Hematopoietic multipotent progenitor cell treated with erythropoietin and hydrocortisone succinate and interleukin-3 and kit ligand, for 6 days (in vitro differentiated cells): Measurements from ENCODE around the gene ARHGEF6.

Experiments
- DNase-seq: peaks from one replicate; pipeline ENCODE4 v3.0.0-alpha.2; 2015

The ARHGEF6 gene

DNA sequence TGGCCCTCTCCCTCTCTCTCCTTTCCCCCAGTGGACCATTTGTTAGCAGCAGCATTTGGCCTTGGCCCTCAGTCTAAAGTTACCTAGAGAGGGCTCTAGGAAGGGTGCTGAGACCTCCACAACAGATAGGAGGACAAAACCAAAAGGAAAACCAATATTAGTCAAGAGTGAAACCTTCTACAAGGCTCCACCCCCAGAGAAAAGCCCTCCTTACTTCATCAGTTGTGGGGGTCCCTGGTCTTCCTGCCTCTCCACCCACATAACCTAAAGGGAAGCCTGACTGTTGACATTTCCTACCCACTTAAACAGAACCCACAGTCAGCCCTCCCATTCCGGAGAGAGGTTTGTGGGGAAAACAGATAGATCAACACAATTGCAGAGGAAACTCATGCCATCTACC is 137.5 kb downstream of the ARHGEF6 start:
- no peak for DNase-seq

DNA sequence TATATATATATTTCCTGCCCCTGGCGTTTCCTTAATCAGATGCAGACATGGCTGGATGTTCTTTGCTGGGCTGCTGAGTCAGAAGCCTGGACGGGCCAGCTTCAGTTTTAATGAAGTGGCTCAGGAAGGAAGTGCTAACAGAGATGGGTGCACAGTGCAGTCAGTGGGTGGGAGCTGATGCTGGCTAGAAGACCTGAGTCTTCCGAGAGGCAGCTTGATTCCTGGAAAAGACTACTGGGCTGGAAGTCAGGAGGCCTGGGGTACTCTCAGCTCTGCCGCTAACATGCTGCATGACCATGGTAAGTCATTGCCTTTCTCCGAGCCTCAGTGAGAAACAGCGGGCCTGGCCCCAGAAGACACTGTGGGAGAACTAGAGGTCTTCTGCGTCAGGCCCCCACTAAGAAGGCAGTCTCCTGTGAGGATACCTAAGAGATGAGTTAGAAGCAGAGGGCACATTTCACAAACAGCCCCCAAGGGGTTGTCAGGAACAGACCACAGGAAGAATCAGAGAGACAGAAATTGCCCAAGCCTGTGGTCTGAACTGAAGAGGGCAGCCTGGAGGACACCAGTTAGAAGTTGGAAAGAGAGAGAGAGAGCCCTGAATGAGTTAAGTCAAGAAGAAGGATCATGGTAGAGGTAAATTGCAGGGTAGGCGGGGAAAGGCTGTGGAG is 141.1 kb downstream of the ARHGEF6 start:
- DNase-seq: peak; percentile 27

DNA sequence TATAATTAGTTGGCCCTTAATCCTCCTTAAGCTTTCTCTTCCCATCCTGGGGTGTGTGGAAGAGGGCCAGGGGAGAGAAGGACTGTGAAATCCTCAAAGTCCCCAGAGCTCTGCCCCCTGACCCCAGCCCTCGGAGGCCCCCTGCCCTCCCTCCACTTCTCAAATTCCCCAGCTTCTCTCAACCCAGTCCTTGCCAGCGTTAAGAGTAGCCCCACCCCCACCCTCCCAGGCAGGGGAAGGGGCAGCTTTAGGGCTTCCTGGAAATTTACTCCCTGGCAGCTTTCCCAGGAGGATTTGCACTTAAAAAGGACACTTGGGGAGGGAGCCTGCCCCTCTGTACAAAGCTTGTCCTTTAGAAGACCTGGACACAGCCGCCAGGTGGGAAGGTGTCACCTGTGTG is 144.6 kb downstream of the ARHGEF6 start:
- no peak for DNase-seq

- DNase-seq: no peak
These were observed 145.5 kb downstream of the ARHGEF6 start for GRCh38 chrX:136635235-136635634.

DNA sequence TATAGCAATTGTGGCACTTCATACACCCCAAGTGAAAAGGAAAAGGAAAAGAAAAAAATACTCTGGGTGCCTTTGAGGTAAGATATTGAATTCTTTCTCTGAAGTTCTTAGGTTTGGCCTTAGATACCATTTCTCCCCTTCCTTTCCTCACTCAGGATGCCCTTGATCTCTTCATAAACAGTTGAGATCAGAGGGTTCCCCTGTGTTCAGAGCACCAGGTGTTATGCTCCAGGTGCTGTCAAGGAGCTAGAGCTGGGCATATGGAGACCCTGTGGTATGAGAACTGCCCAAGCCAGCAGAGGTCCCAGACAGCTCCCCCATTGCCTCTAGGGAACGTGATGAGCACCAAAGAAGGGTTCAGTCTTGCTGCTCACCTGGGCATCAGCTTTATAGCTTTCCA is 149.9 kb downstream of the ARHGEF6 start:
- no peak for DNase-seq

DNA sequence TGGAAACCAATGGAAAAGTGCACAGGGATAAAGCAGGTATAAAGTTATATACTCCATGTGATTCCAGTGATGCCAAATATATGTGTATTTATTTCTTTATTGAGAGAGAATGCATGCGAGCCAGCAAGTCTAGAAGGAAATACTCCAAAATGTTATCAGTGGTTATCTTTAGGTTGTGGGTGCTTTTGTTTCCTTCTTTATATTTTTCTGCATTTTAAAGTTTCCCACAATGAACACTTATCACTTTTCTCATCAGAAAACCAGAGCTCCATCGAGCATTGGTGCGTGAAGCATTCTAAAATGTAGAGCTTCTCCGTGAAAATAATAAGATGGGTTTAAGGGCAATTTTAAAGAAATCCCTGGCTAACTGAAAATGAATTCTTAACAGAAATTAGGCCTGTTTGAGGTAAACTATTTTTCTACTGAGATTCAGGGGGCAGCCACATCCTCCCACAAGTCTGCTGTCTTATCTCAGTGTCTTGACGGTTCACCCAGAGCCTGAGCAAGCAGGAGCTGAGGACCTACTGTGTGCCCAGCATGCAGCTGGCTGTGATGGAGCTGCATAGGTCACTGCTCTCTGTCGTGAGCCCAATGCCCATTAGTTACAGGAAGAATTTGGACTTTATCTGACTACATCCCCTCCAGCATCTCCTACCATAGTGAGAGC is 151.5 kb downstream of the ARHGEF6 start:
- no peak for DNase-seq

DNA sequence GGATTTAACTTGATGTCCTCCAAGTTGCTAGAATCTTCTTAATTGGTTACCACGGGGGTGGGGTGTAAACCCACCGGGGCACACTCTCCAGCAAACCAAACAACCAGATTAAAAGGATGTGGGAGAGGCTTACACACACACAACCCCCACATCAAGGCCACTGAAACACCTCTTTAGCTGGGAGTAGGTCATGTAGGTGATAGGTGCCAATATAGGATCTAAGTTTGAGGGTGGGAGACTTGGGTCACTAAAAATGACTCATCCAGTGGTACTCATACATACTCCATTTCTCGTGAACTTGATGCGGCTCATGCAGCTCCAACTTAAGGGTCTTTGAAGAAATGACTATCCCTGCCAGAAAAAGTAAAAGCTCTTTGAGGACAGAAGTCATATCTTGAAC is 153.3 kb downstream of the ARHGEF6 start:
- no peak for DNase-seq

DNA sequence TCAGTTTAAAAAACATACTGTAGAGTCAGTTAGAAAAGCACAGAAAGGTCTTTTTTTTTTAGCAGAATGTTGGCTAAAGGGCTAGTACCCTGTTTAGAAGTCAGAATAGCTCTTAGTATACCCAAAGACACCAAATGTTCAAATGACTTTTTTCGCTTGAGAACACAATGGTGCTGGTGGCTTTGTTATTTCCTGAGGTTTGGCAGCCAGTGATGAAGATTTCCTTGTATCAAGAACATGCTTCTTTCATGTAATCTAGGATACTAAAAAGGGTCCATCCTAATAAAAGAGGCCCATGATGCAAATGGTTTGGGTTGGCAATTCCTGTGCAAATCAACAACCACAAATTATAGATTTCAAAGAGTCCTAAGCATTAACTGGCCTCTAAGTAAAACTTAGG is 153.8 kb downstream of the ARHGEF6 start:
- DNase-seq: no peak

DNA sequence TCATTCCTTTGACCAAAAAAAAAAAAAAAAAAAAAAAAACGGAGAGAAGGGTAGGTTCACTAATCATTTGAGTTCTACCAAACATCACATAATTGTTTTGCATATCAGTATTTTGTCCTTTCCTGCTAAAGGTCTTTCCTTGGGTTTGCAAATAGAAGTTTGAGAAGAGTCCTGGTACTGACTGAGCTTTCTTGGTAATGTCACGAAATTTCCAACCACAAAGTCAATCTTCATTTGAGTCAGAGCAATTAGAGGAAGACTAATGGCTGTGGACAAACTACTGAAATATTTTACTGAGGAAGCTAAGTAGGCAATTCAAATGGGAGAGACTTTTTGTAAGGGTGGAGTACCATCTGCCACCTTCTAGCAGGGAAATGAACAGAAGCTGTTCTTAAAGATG is 154.5 kb downstream of the ARHGEF6 start:
- no peak for DNase-seq

GRCh38 chrX:136625246-136625645 is 155.5 kb downstream of the ARHGEF6 start:
- DNase-seq: no peak

DNA sequence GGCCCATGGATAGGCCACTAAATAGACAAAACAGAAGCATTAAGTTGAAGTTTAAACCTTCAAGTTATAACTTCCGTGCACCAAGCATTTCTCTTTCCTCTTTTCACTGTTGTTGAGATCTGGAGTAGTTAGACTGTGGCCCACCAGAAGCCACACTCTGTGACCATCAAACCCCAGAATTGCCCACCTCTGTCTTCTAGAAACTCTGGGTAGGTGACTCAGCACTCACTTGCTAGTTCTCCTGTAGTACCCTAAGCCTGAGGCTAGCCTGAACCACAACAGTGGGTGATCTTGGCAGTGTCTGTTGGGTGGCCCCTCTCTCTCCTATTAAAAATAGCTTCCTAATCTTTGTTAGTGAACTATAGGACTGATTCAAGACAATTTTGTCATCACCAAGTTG is 157.3 kb downstream of the ARHGEF6 start:
- DNase-seq: no peak

GRCh38 chrX:136622568-136622967 is 158.2 kb downstream of the ARHGEF6 start:
- no peak for DNase-seq

DNA sequence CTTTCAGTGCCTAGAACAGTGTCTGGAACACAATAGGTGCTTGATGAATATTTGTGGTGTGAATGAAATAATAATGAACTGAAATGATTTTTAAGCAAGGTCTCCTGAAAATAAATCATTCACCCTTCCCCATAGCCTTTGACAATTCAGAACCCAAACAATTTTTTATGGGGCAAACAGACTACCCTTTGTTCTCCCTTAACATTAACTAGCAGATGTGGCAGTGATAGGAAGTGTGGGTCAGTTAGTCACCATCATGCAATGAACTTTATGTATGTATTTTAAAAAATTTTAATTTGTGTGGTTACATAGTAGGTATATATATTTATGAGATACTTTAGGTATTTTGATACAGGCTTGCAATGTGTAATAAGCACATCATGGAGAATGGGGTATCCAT is 160.0 kb downstream of the ARHGEF6 start:
- no peak for DNase-seq

DNA sequence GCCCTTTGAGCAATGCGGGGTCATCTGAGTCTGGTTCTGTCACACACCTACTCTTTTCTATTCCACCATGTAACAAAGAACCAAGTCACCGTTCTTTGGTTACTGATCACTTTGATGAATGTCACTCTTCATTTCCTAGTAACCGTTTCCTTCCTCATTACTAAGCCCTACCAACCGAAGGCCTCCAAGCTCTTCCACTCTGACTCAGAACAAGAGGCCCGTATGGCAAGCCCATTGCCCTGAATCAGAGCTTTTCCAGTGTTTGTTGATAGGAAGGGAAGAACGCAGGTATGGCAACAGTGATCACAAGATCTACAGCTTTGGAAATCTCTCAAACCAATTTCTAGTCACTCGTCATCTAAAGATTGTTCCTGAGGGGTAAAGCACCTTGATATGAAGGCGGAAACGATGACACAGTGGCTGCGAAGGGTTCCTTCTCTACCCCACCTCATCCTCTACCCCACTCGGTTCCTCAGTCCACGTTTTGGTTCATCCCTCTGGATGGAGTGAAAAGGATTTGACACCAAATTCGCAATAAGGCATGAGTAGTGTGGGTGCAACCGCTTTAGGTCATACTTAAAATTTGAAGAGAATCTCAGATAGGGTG is 160.7 kb downstream of the ARHGEF6 start:
- DNase-seq: no peak

DNA sequence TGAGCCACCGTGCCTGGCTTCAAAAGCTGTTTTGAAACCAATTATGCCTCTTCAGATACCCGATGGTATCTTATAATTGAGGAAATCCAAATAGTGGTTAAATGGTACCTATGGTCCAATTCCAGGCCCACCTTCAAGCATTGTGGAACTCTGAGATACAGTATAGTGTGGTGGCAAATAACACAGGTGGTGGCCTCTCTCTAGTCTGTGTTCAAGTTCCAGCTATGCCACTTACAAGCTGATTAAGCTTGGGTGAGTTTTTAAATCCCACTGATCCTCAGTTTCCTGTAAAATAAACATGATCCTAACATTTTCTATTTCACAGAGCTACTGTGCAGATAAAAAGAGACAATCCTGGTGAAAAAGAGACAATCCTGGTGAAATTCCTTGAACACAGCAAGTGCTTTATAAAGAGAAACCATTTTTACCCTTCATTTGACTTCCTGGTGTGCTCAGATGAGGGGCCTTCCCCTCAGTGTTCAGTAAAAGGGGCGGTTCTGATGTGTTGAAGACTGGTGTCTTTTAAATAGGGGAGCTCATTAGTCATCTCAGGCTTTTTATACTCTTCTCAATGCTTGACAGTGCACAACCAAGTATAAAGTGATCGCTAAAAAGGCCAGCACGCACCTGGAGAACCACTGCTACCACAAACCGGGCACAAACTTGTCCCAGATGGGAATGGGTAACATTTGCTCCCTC is 163.6 kb downstream of the ARHGEF6 start:
- no peak for DNase-seq
